Mesendoderm (in vitro differentiated cells): ENCODE measurements around the gene CHM.
"Not testable (repeated sequence)": the region's sequence is repeated elsewhere in the genome, so short reads cannot be mapped to it uniquely, and the experiment has no call there.

ENCODE experiments used
- DNase-seq: peaks from one replicate; pipeline ENCODE4 v3.0.0; 2013
- H2AK5ac ChIP-seq: 2 replicates; pipeline ENCODE4 v1.6.1; 2013; ENCODE audit warnings: low read length, inconsistent platforms
- H2BK120ac ChIP-seq: 2 replicates; pipeline ENCODE4 v1.6.1; 2013; ENCODE audit warnings: low read depth, mild to moderate bottlenecking, low read length, moderate library complexity, mixed read lengths
- H2BK15ac ChIP-seq: replicated peaks from 2 replicates; pipeline ENCODE4 v1.6.1; 2013; ENCODE audit warnings: low read depth, mild to moderate bottlenecking, moderate library complexity
- H2BK5ac ChIP-seq: 2 replicates; pipeline ENCODE4 v1.6.1; 2013; ENCODE audit warnings: low read length, inconsistent platforms
- H3K18ac ChIP-seq: 2 replicates; pipeline ENCODE4 v1.6.1; 2013; ENCODE audit warnings: mild to moderate bottlenecking, low read length, mixed read lengths
- H3K23ac ChIP-seq: one replicate; pipeline ENCODE4 v1.6.1; 2013; ENCODE audit warnings: low read length
- H3K27ac ChIP-seq: 2 replicates; pipeline ENCODE4 v1.5.1; 2013; ENCODE audit warnings: low read depth, mild to moderate bottlenecking, inconsistent platforms, low read length, moderate library complexity
- H3K27me3 ChIP-seq: 2 replicates; pipeline ENCODE4 v1.6.1; 2013; ENCODE audit warnings: low read length, control low read depth, mild to moderate bottlenecking, inconsistent platforms; ENCODE audit not compliant: insufficient read depth, poor library complexity
- H3K36me3 ChIP-seq: 2 replicates; pipeline ENCODE4 v1.6.1; 2013; ENCODE audit warnings: low read length, inconsistent platforms; ENCODE audit not compliant: control insufficient read depth, insufficient read depth
- H3K4ac ChIP-seq: one replicate; pipeline ENCODE4 v1.6.1; 2013; ENCODE audit warnings: low read depth, mild to moderate bottlenecking, low read length, moderate library complexity
- H3K4me1 ChIP-seq: 2 replicates; pipeline ENCODE4 v1.6.1; 2013; ENCODE audit warnings: low read depth, low read length, inconsistent platforms; ENCODE audit not compliant: control insufficient read depth
- H3K4me2 ChIP-seq: 2 replicates; pipeline ENCODE4 v1.6.1; 2013; ENCODE audit warnings: low read length
- H3K4me3 ChIP-seq: 2 replicates; pipeline ENCODE4 v1.5.1; 2013; ENCODE audit warnings: mild to moderate bottlenecking, low read length
- H3K56ac ChIP-seq: one replicate; pipeline ENCODE4 v1.6.1; 2013; ENCODE audit warnings: low read length
- H3K79me1 ChIP-seq: 2 replicates; pipeline ENCODE4 v1.6.1; 2013; ENCODE audit warnings: low read length, inconsistent platforms
- H3K79me2 ChIP-seq: 2 replicates; pipeline ENCODE4 v1.6.1; 2013; ENCODE audit warnings: mild to moderate bottlenecking, low read length; ENCODE audit not compliant: control insufficient read depth, insufficient read depth
- H3K9ac ChIP-seq: 2 replicates; pipeline ENCODE4 v1.6.1; 2013; ENCODE audit warnings: low read length, inconsistent platforms
- H4K5ac ChIP-seq: one replicate; pipeline ENCODE4 v1.6.1; 2013; ENCODE audit warnings: low read length
- H4K8ac ChIP-seq: one replicate; pipeline ENCODE4 v1.6.1; 2013; ENCODE audit warnings: low read depth, mild to moderate bottlenecking, control low read depth, low read length, moderate library complexity
- WGBS: extraction: QIAGEN DNeasy Blood & Tissue Kit; methylation state at CpG from one replicate; pipeline ENCODE4 v1.1.7; 2013; ENCODE audit warnings: low lambda C conversion rate, missing lambda C conversion rate; ENCODE audit not compliant: insufficient coverage; ENCODE audit errors: extremely low coverage; 5-methylcytosine and 5-hydroxymethylcytosine counted together

The CHM gene

DNA sequence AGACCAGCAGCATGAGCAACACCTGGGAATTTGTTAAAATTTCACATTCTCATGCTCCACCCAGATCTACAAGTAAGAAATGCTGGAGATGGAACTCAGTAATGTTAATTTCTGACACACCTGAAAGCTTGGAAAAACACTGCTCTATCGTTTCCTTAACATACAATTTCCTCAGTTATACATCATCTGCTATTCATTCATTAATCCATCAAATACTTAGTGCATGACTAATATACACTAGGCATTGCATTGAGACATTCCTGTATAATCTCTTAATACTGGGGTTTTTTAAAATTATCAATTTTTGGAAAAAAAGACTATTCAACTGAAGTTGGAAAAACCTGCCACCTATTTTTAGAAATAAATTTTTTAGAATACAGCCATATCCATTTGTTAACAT, 106.1 kb downstream of the CHM start:
- no peaks in the 10 kb centered on the region for H3K4me1 ChIP-seq
- no peak overlapping the region for H3K4me3 ChIP-seq

DNA sequence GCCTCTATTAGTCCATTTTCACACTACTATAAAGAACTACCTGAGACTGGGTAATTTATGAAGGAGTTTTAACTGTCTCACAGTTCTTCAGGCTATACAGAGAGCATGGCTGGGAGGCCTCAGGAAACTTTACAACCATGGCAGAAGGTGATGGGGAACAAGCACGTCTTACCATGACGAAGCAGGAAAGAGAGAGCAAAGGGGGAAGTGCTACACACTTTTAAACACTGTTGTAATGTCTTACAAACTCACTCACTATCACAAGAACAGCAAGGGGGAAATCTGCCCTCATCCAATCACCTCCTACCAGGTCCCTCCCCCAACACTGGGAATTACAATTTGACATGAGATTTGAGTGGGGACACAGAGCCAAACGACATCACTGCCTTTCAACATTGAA, 107.4 kb downstream of the CHM start:
- H3K4me1 ChIP-seq, H2BK120ac ChIP-seq, H3K27me3 ChIP-seq, H2AK5ac ChIP-seq, H3K79me2 ChIP-seq, H3K27ac ChIP-seq, DNase-seq, H2BK5ac ChIP-seq, H3K18ac ChIP-seq, H3K9ac ChIP-seq, H2BK15ac ChIP-seq, H4K8ac ChIP-seq, H4K5ac ChIP-seq, H3K79me1 ChIP-seq, H3K23ac ChIP-seq, H3K4me3 ChIP-seq, H3K36me3 ChIP-seq, H3K4me2 ChIP-seq, H3K56ac ChIP-seq, H3K4ac ChIP-seq: not testable (repeated sequence)
- no CpG with 5 or more reads among the region's 3 CpGs for WGBS

More for the DNA sequence above, 106.1 kb downstream of the CHM start:
- Histone ChIP-seq H3K9ac (no peak overlapping the region), H2BK120ac (no peak overlapping the region), H3K4me2 (no peak overlapping the region), H3K56ac (no peak overlapping the region), H4K5ac (no peak overlapping the region), H3K79me1 (no peaks in the 10 kb centered on the region), H2BK15ac (no peak overlapping the region), H3K79me2 (no peaks in the 10 kb centered on the region), H3K23ac (no peak overlapping the region), H3K27me3 (no peaks in the 10 kb centered on the region), H3K4ac (no peak overlapping the region), H3K27ac (no peak overlapping the region), H3K18ac (no peak overlapping the region), H3K36me3 (no peaks in the 10 kb centered on the region), H4K8ac (no peak overlapping the region), H2AK5ac (no peak overlapping the region), H2BK5ac (no peak overlapping the region)
- no peak for DNase-seq
- no CpG with 5 or more reads among the region's 1 CpG for WGBS

DNA sequence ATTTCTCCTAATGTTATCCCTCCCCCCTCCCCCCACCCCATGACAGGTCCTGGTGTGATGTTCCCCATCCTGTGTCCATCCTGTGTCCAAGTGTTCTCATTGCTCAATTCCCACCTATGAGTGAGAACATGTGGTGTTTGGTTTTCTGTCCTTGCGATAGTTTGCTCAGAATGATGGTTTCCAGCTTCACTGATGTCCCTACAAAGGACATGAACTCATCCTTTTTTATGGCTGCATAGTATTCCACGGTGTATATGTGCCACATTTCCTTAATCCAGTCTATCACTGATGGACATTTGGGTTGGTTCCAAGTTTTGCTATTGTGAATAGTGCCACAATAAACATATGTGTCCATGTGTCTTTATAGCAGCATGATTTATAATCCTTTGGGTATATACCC, 113.0 kb downstream of the CHM start:
- H2AK5ac ChIP-seq, H3K27me3 ChIP-seq, H2BK120ac ChIP-seq, H3K56ac ChIP-seq, H3K27ac ChIP-seq, H3K79me1 ChIP-seq, H2BK5ac ChIP-seq, H3K4me1 ChIP-seq, H3K18ac ChIP-seq, H4K5ac ChIP-seq, H3K79me2 ChIP-seq, DNase-seq, H4K8ac ChIP-seq, H3K36me3 ChIP-seq, H3K23ac ChIP-seq, H3K9ac ChIP-seq, H2BK15ac ChIP-seq, H3K4ac ChIP-seq, H3K4me2 ChIP-seq, H3K4me3 ChIP-seq: not testable (repeated sequence)
- no CpG with 5 or more reads among the region's 2 CpGs for WGBS

- H3K4ac ChIP-seq = no peak overlapping the region
- H3K27me3 ChIP-seq = no peaks in the 10 kb centered on the region
- H3K56ac ChIP-seq = no peak overlapping the region
- H3K79me1 ChIP-seq = no peaks in the 10 kb centered on the region
- H3K4me2 ChIP-seq = no peak overlapping the region
- H2BK15ac ChIP-seq = no peak overlapping the region
- H3K23ac ChIP-seq = no peak overlapping the region
- H3K9ac ChIP-seq = no peak overlapping the region
- no peaks in the 10 kb centered on the region for H3K36me3 ChIP-seq
- H2AK5ac ChIP-seq = no peak overlapping the region
- no peak overlapping the region for H4K5ac ChIP-seq
- peak; percentile 10 for DNase-seq
- no CpG with 5 or more reads among the region's 3 CpGs for WGBS
- H3K18ac ChIP-seq = no peak overlapping the region
- H3K4me3 ChIP-seq = no peak overlapping the region
- no peak overlapping the region for H3K27ac ChIP-seq
- no peaks in the 10 kb centered on the region for H3K79me2 ChIP-seq
- H2BK5ac ChIP-seq = no peak overlapping the region
- H3K4me1 ChIP-seq = no peaks in the 10 kb centered on the region
- no peak overlapping the region for H4K8ac ChIP-seq
- no peak overlapping the region for H2BK120ac ChIP-seq
Observed at GRCh38 chrX:85930099-85930498, 117.3 kb downstream of the CHM start.

- Histone ChIP-seq H2BK120ac (no peak overlapping the region), H3K4me3 (no peak overlapping the region), H2BK5ac (no peak overlapping the region), H3K4me2 (no peak overlapping the region), H3K79me2 (no peaks in the 10 kb centered on the region), H3K36me3 (no peaks in the 10 kb centered on the region), H3K27ac (no peak overlapping the region), H3K4ac (no peak overlapping the region), H3K4me1 (no peaks in the 10 kb centered on the region), H2BK15ac (no peak overlapping the region), H4K5ac (no peak overlapping the region), H3K79me1 (no peaks in the 10 kb centered on the region), H3K27me3 (no peaks in the 10 kb centered on the region), H3K23ac (no peak overlapping the region), H3K56ac (no peak overlapping the region), H2AK5ac (no peak overlapping the region), H4K8ac (no peak overlapping the region), H3K18ac (no peak overlapping the region), H3K9ac (no peak overlapping the region)
- no CpG with 5 or more reads among the region's 1 CpG for WGBS
- DNase-seq = no peak
Observed at GRCh38 chrX:85928606-85929005, 118.8 kb downstream of the CHM start.

GRCh38 chrX:85927740-85928139, 119.6 kb downstream of the CHM start:
- DNase-seq = no peak
- H3K18ac ChIP-seq = no peak overlapping the region
- no CpG with 5 or more reads among the region's 1 CpG for WGBS
- H3K79me2 ChIP-seq = no peaks in the 10 kb centered on the region
- no peak overlapping the region for H3K23ac ChIP-seq
- H3K79me1 ChIP-seq = no peaks in the 10 kb centered on the region
- H4K5ac ChIP-seq = no peak overlapping the region
- H2BK120ac ChIP-seq = no peak overlapping the region
- no peak overlapping the region for H2BK5ac ChIP-seq
- no peak overlapping the region for H3K4me3 ChIP-seq
- H3K4me1 ChIP-seq = no peaks in the 10 kb centered on the region
- H3K56ac ChIP-seq = no peak overlapping the region
- H3K9ac ChIP-seq = no peak overlapping the region
- H3K27me3 ChIP-seq = no peaks in the 10 kb centered on the region
- H4K8ac ChIP-seq = no peak overlapping the region
- H2BK15ac ChIP-seq = no peak overlapping the region
- no peak overlapping the region for H3K27ac ChIP-seq
- no peak overlapping the region for H3K4ac ChIP-seq
- H3K4me2 ChIP-seq = no peak overlapping the region
- no peak overlapping the region for H2AK5ac ChIP-seq
- no peaks in the 10 kb centered on the region for H3K36me3 ChIP-seq
